Activated naive CD8-positive, alpha-beta T cell (primary cell): ENCODE measurements around the gene KYAT1.
"Not testable (repeated sequence)": the region's sequence is repeated elsewhere in the genome, so short reads cannot be mapped to it uniquely, and the experiment has no call there.

Experiments used
- H3K27ac Mint-ChIP-seq: one replicate; pipeline ENCODE4 v1.8.0; 2021; ENCODE audit warnings: mixed read lengths
- H3K27me3 Mint-ChIP-seq: one replicate; pipeline ENCODE4 v1.8.0; 2021; ENCODE audit warnings: mixed read lengths
- H3K36me3 Mint-ChIP-seq: one replicate; pipeline ENCODE4 v1.8.0; 2021; ENCODE audit warnings: mixed read lengths
- H3K4me1 Mint-ChIP-seq: one replicate; pipeline ENCODE4 v1.8.0; 2021; ENCODE audit warnings: low read depth, mixed read lengths
- H3K4me3 Mint-ChIP-seq: one replicate; pipeline ENCODE4 v1.8.0; 2021; ENCODE audit warnings: mild to moderate bottlenecking, mixed read lengths
- H3K9me3 Mint-ChIP-seq: one replicate; pipeline ENCODE4 v1.8.0; 2021; ENCODE audit warnings: low read depth, mixed read lengths

The KYAT1 gene

DNA sequence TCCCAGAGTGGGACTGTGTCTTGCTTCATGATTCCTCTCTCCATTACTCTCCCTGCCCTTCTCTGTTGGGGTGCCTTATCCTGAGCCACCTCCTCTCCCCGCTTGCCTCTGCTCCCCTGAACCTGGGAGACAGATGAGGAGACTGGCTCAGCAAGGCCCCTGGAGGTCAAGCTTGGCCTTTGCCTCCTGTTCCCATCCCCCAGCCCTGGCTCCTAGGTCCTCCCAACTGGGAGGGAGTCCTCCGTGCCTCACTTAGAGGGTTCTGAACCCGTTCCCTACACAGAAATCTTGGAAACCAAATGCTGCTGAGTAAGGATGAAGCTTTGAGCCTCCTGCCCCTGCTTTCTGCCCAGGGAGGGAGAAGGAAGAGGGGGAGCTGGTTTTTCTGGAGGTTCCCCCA is 73.2 kb downstream of the KYAT1 start:
- H3K36me3 Mint-ChIP-seq: peaks cover 2% of the 10 kb centered on the region
- no peaks in the 10 kb centered on the region for H3K27me3 Mint-ChIP-seq
- H3K4me1 Mint-ChIP-seq: no peaks in the 10 kb centered on the region
- H3K9me3 Mint-ChIP-seq: no peaks in the 10 kb centered on the region
- H3K4me3 Mint-ChIP-seq: no peak overlapping the region
- no peak overlapping the region for H3K27ac Mint-ChIP-seq

DNA sequence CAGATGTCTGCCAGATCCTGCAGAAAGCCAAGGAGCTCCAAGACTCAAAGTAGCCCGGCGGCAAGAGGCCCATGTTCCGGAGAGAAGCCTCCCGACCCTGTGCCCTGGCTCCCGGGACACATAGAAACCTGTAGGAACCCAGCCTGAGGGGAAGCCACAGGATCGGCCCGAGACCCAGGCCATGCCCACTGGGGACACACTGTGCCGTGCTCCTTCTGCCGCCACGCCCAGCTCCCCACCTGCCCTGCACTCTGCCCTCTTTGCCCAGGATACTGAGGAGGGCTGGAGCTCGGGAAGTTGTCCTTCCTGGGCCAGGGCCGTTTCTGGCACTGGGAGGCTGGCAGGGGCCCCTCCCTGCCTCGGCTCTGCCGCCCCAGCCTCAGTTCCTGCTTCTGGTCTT is 73.9 kb downstream of the KYAT1 start:
- no peaks in the 10 kb centered on the region for H3K9me3 Mint-ChIP-seq
- H3K4me3 Mint-ChIP-seq: no peak overlapping the region
- H3K4me1 Mint-ChIP-seq: no peaks in the 10 kb centered on the region
- peaks cover 2% of the 10 kb centered on the region for H3K36me3 Mint-ChIP-seq
- H3K27me3 Mint-ChIP-seq: no peaks in the 10 kb centered on the region
- no peak overlapping the region for H3K27ac Mint-ChIP-seq

DNA sequence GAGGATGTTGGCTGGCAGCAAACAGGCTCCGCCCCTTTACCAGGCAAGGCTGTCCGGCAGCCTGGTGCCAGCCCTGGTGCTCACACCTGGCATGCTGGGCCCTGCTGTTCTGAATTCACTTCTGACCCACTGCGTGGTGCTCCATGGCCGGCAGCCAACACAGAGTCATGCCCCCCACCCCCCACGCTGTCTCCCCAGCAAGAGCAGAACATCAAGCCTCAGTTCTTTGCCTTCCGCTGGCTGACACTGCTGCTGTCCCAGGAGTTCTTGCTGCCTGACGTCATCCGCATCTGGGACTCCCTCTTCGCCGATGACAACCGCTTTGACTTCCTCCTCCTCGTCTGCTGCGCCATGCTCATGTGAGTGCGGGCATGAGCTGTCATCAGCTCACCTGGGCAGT is 76.1 kb downstream of the KYAT1 start:
- Mint-ChIP-seq H3K4me3 (no peak overlapping the region), H3K36me3 (peaks cover 2% of the 10 kb centered on the region), H3K27ac (no peak overlapping the region), H3K9me3 (no peaks in the 10 kb centered on the region), H3K4me1 (no peaks in the 10 kb centered on the region), H3K27me3 (no peaks in the 10 kb centered on the region)

DNA sequence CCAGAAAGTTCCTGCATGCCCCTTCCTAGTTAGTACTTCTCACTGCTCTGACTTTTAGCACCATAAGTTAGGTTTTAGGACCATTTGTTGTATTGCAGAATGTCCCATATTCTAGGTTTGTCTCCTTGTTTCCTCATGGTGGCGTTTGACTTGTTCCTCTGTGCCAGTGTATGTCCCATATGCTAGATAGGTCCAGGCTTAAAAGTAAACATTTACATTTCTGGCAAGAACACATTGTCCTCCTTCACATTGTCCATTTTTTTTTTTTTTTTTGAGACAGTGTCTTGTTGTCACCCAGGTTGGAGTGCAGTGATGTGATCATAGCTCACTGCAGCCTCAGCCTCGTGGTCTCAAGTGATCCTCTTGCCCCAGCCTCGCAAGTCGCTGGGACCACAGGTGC is 79.3 kb downstream of the KYAT1 start:
- Mint-ChIP-seq H3K4me1 (no peaks in the 10 kb centered on the region), H3K36me3 (peaks cover 5% of the 10 kb centered on the region), H3K27me3 (no peaks in the 10 kb centered on the region), H3K27ac (no peak overlapping the region), H3K4me3 (no peak overlapping the region), H3K9me3 (no peaks in the 10 kb centered on the region)

DNA sequence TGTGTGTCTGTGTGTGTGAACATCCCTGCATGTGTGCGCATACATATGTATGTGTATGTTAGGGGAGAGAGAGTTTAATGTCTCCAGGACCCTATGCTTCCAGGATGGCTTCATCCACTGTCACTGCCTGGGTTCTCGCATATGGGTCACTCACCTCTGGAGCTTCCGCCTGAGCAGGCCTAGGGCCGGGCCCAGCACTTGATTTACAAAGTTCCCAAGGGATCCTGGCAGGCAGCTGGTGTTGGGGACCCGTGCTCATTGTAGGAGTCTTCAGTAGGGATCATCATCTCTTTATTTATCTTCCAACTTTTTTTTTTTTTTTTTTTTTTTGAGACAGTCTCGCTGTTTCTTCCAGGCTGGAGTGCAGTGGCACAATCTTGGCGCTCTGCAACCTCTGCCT is 81.7 kb downstream of the KYAT1 start:
- Mint-ChIP-seq H3K27ac (no peak overlapping the region), H3K4me1 (no peaks in the 10 kb centered on the region), H3K36me3 (peaks cover 5% of the 10 kb centered on the region), H3K4me3 (no peak overlapping the region), H3K9me3 (no peaks in the 10 kb centered on the region), H3K27me3 (no peaks in the 10 kb centered on the region)

DNA sequence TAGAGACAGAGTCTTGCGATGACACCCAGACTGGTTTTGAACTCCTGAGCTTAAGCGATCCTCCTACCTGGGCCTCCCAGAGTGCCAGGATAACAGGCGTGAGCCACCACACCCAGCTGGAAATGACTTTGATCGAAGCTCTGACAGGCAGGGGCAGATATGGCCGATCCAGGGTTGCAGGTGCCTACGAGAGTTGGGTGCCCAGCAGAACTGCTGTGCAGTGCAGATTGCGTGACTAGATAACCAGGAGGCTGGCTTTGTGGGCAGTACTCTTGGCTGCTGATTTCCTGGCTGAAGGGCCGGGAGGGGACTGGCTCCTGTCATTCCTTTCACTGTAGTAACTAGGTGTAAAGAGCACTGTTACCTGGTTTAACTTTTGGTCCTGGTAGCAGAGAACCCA is 82.9 kb downstream of the KYAT1 start:
- H3K9me3 Mint-ChIP-seq: no peaks in the 10 kb centered on the region
- no peak overlapping the region for H3K4me3 Mint-ChIP-seq
- peaks cover 5% of the 10 kb centered on the region for H3K36me3 Mint-ChIP-seq
- no peaks in the 10 kb centered on the region for H3K4me1 Mint-ChIP-seq
- H3K27me3 Mint-ChIP-seq: no peaks in the 10 kb centered on the region
- no peak overlapping the region for H3K27ac Mint-ChIP-seq

DNA sequence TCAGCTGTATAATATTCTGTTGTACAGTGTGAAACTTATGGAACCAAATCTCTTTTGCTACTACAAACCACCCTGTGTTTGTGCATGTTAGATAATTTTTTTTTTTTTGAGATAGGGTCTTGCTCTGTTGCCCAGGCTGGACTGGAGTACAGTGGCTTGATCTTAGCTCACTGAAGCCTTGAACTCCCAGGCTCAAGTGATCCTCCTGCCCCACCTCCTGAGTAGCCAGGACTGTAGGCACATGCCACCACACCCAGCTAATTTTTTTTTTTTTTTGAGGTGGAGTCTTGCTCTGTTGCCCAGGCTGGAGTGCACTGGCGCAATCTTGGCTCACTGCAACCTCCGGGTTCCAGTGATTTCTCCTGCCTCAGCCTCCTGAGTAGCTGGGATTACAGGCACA is 86.8 kb downstream of the KYAT1 start:
- not testable (repeated sequence) for H3K36me3 Mint-ChIP-seq, H3K4me3 Mint-ChIP-seq, H3K9me3 Mint-ChIP-seq, H3K4me1 Mint-ChIP-seq, H3K27ac Mint-ChIP-seq, H3K27me3 Mint-ChIP-seq

DNA sequence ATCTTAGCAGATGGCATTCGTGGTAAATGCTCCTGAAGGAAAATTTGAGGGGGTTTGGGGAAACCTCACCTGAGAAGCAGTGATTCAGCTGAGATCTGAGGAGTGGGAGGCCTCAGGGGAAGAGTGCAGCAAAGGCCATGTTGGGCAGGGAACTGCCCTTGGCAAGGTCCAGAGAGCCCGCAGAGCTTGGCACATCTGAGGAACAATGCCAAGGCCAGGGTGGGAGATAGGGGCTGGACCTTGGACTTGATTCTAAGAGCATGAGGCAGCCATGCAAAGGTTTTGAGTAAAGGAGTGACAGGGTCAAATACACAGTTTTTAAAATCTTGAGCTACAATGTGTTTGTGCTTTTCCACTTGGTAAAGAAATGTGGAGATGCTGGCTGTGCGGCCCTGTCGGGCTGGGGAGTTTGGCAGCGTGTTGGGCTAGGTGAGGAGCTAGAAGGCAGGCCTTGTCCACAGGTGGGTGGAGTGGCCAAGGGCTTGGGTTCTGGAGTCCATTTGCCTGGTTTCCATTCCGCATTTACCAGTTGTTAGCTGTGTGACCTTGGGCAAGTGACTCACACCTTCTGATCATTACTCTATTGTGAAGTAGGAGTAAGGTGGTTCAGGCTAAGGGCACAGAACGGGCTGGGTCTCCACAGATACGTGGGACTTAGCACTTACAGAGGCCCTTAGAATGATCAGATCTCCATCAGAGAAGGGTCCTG is 88.6 kb downstream of the KYAT1 start:
- H3K27ac Mint-ChIP-seq: peak overlapping the region; percentile 50
- no peaks in the 10 kb centered on the region for H3K27me3 Mint-ChIP-seq
- H3K36me3 Mint-ChIP-seq: peaks cover 1% of the 10 kb centered on the region
- H3K4me1 Mint-ChIP-seq: peaks cover 16% of the 10 kb centered on the region
- H3K4me3 Mint-ChIP-seq: no peak overlapping the region
- H3K9me3 Mint-ChIP-seq: no peaks in the 10 kb centered on the region

DNA sequence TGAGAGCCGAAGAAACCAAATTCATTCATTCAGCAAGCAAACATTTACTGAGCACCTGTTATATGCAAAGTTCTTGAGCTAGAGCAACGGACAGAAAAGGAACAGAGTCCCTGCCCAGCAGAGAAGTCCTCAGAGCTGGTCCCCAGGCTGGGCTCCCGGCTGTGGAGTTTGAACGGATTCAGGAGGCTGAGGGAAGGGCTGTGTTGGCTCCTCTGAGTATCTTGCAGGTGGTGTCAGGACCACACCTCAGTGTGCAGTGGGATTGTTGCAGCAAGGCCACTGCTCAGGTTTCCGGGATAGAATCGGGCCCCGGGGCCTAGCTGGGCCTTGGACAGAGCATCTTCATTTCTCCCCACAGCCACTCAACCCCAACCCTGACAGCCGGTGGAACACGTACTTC is 89.6 kb downstream of the KYAT1 start:
- Mint-ChIP-seq H3K36me3 (no peaks in the 10 kb centered on the region), H3K4me3 (no peak overlapping the region), H3K27me3 (no peaks in the 10 kb centered on the region), H3K9me3 (no peaks in the 10 kb centered on the region), H3K27ac (no peak overlapping the region), H3K4me1 (peaks cover 19% of the 10 kb centered on the region)

DNA sequence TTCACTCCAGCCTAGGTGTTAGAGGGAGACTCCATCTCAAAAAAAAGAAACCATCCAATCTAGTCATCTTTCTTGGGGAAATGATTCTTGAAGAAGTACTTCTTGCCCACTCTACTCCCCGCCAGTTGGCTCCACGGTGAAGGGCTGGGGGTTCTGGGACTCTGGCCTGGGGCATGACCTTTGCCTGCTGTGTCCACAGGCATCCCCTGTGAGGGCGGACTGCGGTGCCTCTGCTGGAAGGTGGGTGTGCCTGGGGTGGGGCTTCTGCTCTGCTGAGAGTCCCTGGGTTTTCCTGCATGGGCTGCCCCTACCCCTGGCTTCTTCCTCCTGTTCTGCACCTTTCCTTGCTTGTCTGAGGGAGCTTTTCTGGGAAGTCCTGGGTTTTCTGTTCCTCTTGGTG is 91.2 kb downstream of the KYAT1 start:
- Mint-ChIP-seq H3K4me3 (no peak overlapping the region), H3K36me3 (no peaks in the 10 kb centered on the region), H3K27me3 (no peaks in the 10 kb centered on the region), H3K9me3 (no peaks in the 10 kb centered on the region), H3K4me1 (peaks cover 22% of the 10 kb centered on the region), H3K27ac (no peak overlapping the region)

DNA sequence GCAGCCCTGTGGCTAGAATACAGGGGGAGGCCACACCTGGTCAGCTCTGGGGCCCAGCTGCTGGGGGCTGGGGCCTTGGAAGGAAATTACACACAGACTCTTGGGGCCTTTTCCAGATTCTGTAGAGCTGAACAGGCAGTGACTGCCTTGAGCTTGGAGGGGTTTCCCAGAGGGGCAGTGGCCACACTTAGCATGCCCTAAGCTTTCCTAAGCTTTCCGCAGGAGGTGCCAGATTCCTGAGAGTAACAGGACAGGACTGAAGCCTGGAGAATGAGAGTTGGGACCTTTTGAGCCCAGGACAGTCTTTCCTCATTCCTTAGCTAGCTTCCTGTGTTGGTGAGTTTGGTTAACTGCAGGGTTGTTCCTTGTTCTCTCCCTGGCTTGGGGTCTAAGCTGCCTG is 93.3 kb downstream of the KYAT1 start:
- Mint-ChIP-seq H3K4me3 (peak overlapping the region; percentile 93), H3K27ac (no peak overlapping the region), H3K27me3 (no peaks in the 10 kb centered on the region), H3K9me3 (no peaks in the 10 kb centered on the region), H3K4me1 (peaks cover 22% of the 10 kb centered on the region), H3K36me3 (no peaks in the 10 kb centered on the region)

DNA sequence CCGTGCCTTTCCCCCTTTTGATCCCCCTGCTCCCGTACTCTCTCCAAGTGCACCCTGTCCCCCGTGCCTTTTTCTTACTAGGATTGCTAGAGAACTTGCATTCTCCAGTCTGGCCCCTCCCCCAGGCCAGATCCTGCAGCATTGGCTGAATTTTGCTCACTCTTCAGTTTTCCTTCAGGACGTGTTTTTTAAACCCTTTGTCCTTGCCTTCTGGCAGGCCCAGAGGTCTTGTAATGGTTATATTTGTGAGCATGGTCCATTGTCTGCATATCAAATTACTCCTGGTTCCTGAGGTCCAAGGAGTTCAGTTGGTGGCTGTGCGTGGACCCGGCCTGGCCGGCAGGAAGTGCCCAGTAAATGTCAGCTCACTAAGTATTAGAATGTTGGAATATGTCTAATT is 94.1 kb downstream of the KYAT1 start:
- no peaks in the 10 kb centered on the region for H3K27me3 Mint-ChIP-seq
- peaks cover 15% of the 10 kb centered on the region for H3K4me1 Mint-ChIP-seq
- H3K4me3 Mint-ChIP-seq: peak overlapping the region; percentile 93
- H3K9me3 Mint-ChIP-seq: no peaks in the 10 kb centered on the region
- H3K27ac Mint-ChIP-seq: peak overlapping the region; percentile 79
- H3K36me3 Mint-ChIP-seq: no peaks in the 10 kb centered on the region

DNA sequence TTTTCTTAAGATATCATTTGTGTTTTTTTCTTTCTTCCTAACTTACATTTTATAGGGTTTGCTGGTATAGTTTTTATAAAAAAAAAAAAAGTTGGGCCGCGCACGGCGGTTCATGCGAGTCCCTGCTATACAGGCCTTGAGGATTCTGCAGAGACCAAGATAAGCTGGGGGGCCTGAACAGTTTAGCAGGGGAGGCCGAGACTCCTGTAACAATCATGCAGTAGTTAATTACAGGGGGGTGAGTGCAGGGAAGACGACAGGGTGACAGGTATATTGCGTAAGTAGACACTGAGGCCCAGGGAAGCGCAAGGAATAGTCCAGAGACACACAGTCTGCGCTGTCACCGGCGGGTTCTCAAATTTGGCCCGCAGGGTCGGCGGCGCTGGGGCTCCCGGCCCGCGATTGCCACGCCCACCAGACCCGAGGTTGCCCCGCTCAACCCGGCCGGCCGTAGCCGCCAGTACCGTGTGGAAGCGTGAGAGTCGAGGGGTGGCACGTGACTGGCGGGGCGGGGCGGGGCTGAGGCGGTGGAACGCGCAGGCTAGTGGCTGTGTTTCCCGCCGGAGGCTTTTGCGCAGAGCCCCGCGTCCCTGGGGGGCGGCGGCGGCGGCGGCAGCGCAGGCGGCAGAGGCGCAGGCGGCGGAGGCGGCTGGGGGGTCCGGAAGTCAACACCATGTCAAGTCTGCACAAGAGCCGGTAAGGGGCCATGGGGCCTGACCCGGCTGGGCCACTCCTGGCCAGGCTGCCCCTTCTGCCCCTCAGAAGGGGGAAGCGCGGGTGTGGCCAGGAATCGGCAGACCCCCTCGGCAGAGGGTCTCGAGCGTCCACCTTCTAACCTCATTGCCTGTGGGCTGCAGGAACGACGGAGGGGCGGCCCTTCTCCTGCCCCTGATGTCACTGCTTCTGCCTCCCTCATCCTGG is 94.8 kb downstream of the KYAT1 start, which contains the start of gene TBC1D13:
TBC1D13 (plus strand) TSS at position 573 of the 921 bp plus-strand sequence; CDS start at position 674, 101 bp downstream.
- Mint-ChIP-seq H3K27ac (peak within 1 kb of the TSS; percentile 90), H3K36me3 (no peaks in the 10 kb centered on the region), H3K4me3 (peak within 1 kb of the TSS; percentile 93), H3K9me3 (no peaks in the 10 kb centered on the region), H3K27me3 (no peaks in the 10 kb centered on the region), H3K4me1 (peaks cover 14% of the 10 kb centered on the region)

DNA sequence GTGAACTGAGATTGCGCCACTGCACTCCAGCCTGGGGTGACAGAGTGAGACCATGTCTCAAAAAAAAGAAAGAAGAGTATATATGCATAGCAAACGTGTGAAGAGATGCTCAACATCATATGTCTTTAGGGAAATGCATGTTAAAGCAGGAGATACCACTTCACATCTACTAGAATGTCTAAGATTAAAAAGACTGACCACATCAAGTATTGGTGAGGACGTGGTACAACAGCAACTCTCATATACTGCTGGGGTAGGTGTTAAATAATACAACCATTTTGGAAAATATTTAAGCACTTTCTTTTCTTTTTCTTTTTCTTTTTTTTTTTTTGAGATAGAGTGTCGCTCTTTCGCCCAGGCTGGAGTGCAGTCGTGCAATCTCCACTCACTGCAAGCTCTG is 96.3 kb downstream of the KYAT1 start:
- Mint-ChIP-seq H3K36me3 (no peaks in the 10 kb centered on the region), H3K9me3 (no peaks in the 10 kb centered on the region), H3K27me3 (no peaks in the 10 kb centered on the region), H3K4me1 (peaks cover 14% of the 10 kb centered on the region), H3K4me3 (no peak overlapping the region), H3K27ac (no peak overlapping the region)
